Dendritic cell treated with granulocyte-macrophage colony-stimulating factor and Interleukin-4, amounts not matched to agents 40 ng/mL and 50 ng/mL, for 4 days (primary cell): ENCODE data around the gene CA10.

Experiments used
- H3K27ac Mint-ChIP-seq: one replicate; pipeline ENCODE4 v1.8.0; 2022; ENCODE audit warnings: mild to moderate bottlenecking, mixed read lengths
- H3K27me3 Mint-ChIP-seq: one replicate; pipeline ENCODE4 v1.8.0; 2022; ENCODE audit warnings: mild to moderate bottlenecking, mixed read lengths
- H3K36me3 Mint-ChIP-seq: one replicate; pipeline ENCODE4 v1.8.0; 2022; ENCODE audit warnings: low read depth, mixed read lengths
- H3K4me1 Mint-ChIP-seq: one replicate; pipeline ENCODE4 v1.8.0; 2022; ENCODE audit warnings: low read depth, mixed read lengths
- H3K4me3 Mint-ChIP-seq: one replicate; pipeline ENCODE4 v1.8.0; 2022; ENCODE audit warnings: mild to moderate bottlenecking, moderate library complexity, mixed read lengths
- H3K9me3 Mint-ChIP-seq: one replicate; pipeline ENCODE4 v1.8.0; 2022; ENCODE audit warnings: mixed read lengths
- intact Hi-C: fragments of 100-400 bp; cut with micrococcal nuclease; formaldehyde crosslinking; loops from one replicate; pipeline ENCODE4 v1.15.0; 2022

CA10 gene

GRCh38 chr17:51813140-51813783 is 345.3 kb downstream of the CA10 start:
- intact Hi-C loops = no loop called here
- no peaks in the 10 kb centered on the region for H3K36me3 Mint-ChIP-seq
- H3K4me3 Mint-ChIP-seq = no peak overlapping the region
- H3K9me3 Mint-ChIP-seq = no peaks in the 10 kb centered on the region
- no peak overlapping the region for H3K27ac Mint-ChIP-seq
- peaks cover 3% of the 10 kb centered on the region for H3K27me3 Mint-ChIP-seq
- H3K4me1 Mint-ChIP-seq = no peaks in the 10 kb centered on the region

GRCh38 chr17:51807460-51807859 is 351.1 kb downstream of the CA10 start:
- H3K27ac Mint-ChIP-seq = no peak overlapping the region
- no peaks in the 10 kb centered on the region for H3K36me3 Mint-ChIP-seq
- H3K9me3 Mint-ChIP-seq = no peaks in the 10 kb centered on the region
- no peak overlapping the region for H3K4me3 Mint-ChIP-seq
- H3K27me3 Mint-ChIP-seq = peaks cover 3% of the 10 kb centered on the region
- no peaks in the 10 kb centered on the region for H3K4me1 Mint-ChIP-seq
- intact Hi-C loops = no loop called here

- Mint-ChIP-seq H3K27me3 (peaks cover 3% of the 10 kb centered on the region), H3K4me3 (no peak overlapping the region), H3K9me3 (no peaks in the 10 kb centered on the region), H3K36me3 (no peaks in the 10 kb centered on the region), H3K27ac (no peak overlapping the region), H3K4me1 (no peaks in the 10 kb centered on the region)
- intact Hi-C loops = no loop called here
These were observed 352.7 kb downstream of the CA10 start for GRCh38 chr17:51805765-51806164.

GRCh38 chr17:51805185-51805584 is 353.3 kb downstream of the CA10 start:
- H3K9me3 Mint-ChIP-seq = no peaks in the 10 kb centered on the region
- H3K27me3 Mint-ChIP-seq = peaks cover under 1% of the 10 kb centered on the region
- H3K27ac Mint-ChIP-seq = no peak overlapping the region
- H3K4me1 Mint-ChIP-seq = no peaks in the 10 kb centered on the region
- no peak overlapping the region for H3K4me3 Mint-ChIP-seq
- intact Hi-C loops = no loop called here
- H3K36me3 Mint-ChIP-seq = no peaks in the 10 kb centered on the region

- no peak overlapping the region for H3K27ac Mint-ChIP-seq
- H3K4me1 Mint-ChIP-seq = no peaks in the 10 kb centered on the region
- H3K27me3 Mint-ChIP-seq = no peaks in the 10 kb centered on the region
- no peak overlapping the region for H3K4me3 Mint-ChIP-seq
- no peaks in the 10 kb centered on the region for H3K36me3 Mint-ChIP-seq
- H3K9me3 Mint-ChIP-seq = no peaks in the 10 kb centered on the region
- intact Hi-C loops = no loop called here
These were observed 355.4 kb downstream of the CA10 start for GRCh38 chr17:51803161-51803560.

- no peaks in the 10 kb centered on the region for H3K27me3 Mint-ChIP-seq
- H3K4me3 Mint-ChIP-seq = no peak overlapping the region
- no peak overlapping the region for H3K27ac Mint-ChIP-seq
- intact Hi-C loops = no loop called here
- no peaks in the 10 kb centered on the region for H3K4me1 Mint-ChIP-seq
- no peaks in the 10 kb centered on the region for H3K36me3 Mint-ChIP-seq
- H3K9me3 Mint-ChIP-seq = no peaks in the 10 kb centered on the region
These were observed 356.0 kb downstream of the CA10 start for GRCh38 chr17:51802544-51802943.

- H3K4me1 Mint-ChIP-seq = no peaks in the 10 kb centered on the region
- intact Hi-C loops = no loop called here
- no peaks in the 10 kb centered on the region for H3K9me3 Mint-ChIP-seq
- H3K27me3 Mint-ChIP-seq = no peaks in the 10 kb centered on the region
- no peak overlapping the region for H3K27ac Mint-ChIP-seq
- H3K36me3 Mint-ChIP-seq = no peaks in the 10 kb centered on the region
- no peak overlapping the region for H3K4me3 Mint-ChIP-seq
These were observed 356.9 kb downstream of the CA10 start for GRCh38 chr17:51801626-51802025.

GRCh38 chr17:51799981-51800380 is 358.5 kb downstream of the CA10 start:
- intact Hi-C loops = no loop called here
- Mint-ChIP-seq H3K27me3 (no peaks in the 10 kb centered on the region), H3K36me3 (no peaks in the 10 kb centered on the region), H3K9me3 (no peaks in the 10 kb centered on the region), H3K4me3 (no peak overlapping the region), H3K27ac (no peak overlapping the region), H3K4me1 (no peaks in the 10 kb centered on the region)

- intact Hi-C loops = no loop called here
- Mint-ChIP-seq H3K9me3 (no peaks in the 10 kb centered on the region), H3K27me3 (no peaks in the 10 kb centered on the region), H3K36me3 (no peaks in the 10 kb centered on the region), H3K4me1 (no peaks in the 10 kb centered on the region), H3K27ac (no peak overlapping the region), H3K4me3 (no peak overlapping the region)
These were observed 359.3 kb downstream of the CA10 start for GRCh38 chr17:51799240-51799639.

GRCh38 chr17:51797150-51797549 is 361.4 kb downstream of the CA10 start:
- H3K27me3 Mint-ChIP-seq = no peaks in the 10 kb centered on the region
- no peaks in the 10 kb centered on the region for H3K4me1 Mint-ChIP-seq
- H3K27ac Mint-ChIP-seq = no peak overlapping the region
- H3K36me3 Mint-ChIP-seq = no peaks in the 10 kb centered on the region
- H3K9me3 Mint-ChIP-seq = no peaks in the 10 kb centered on the region
- H3K4me3 Mint-ChIP-seq = no peak overlapping the region
- intact Hi-C loops = no loop called here

- Mint-ChIP-seq H3K27ac (no peak overlapping the region), H3K36me3 (no peaks in the 10 kb centered on the region), H3K4me1 (no peaks in the 10 kb centered on the region), H3K9me3 (no peaks in the 10 kb centered on the region), H3K27me3 (no peaks in the 10 kb centered on the region), H3K4me3 (no peak overlapping the region)
- intact Hi-C loops = no loop called here
These were observed 362.5 kb downstream of the CA10 start for GRCh38 chr17:51796026-51796425.

- no peaks in the 10 kb centered on the region for H3K27me3 Mint-ChIP-seq
- H3K4me3 Mint-ChIP-seq = no peak overlapping the region
- no peaks in the 10 kb centered on the region for H3K4me1 Mint-ChIP-seq
- intact Hi-C loops = no loop called here
- H3K9me3 Mint-ChIP-seq = no peaks in the 10 kb centered on the region
- H3K27ac Mint-ChIP-seq = no peak overlapping the region
- no peaks in the 10 kb centered on the region for H3K36me3 Mint-ChIP-seq
These were observed 363.1 kb downstream of the CA10 start for GRCh38 chr17:51795401-51795800.

- intact Hi-C loops = no loop called here
- no peaks in the 10 kb centered on the region for H3K9me3 Mint-ChIP-seq
- no peak overlapping the region for H3K27ac Mint-ChIP-seq
- H3K4me1 Mint-ChIP-seq = no peaks in the 10 kb centered on the region
- no peaks in the 10 kb centered on the region for H3K36me3 Mint-ChIP-seq
- H3K27me3 Mint-ChIP-seq = no peaks in the 10 kb centered on the region
- H3K4me3 Mint-ChIP-seq = no peak overlapping the region
These were observed 364.0 kb downstream of the CA10 start for GRCh38 chr17:51794466-51794865.

GRCh38 chr17:51793686-51794085 is 364.8 kb downstream of the CA10 start:
- no peaks in the 10 kb centered on the region for H3K36me3 Mint-ChIP-seq
- no peaks in the 10 kb centered on the region for H3K9me3 Mint-ChIP-seq
- H3K27ac Mint-ChIP-seq = no peak overlapping the region
- H3K27me3 Mint-ChIP-seq = no peaks in the 10 kb centered on the region
- H3K4me1 Mint-ChIP-seq = no peaks in the 10 kb centered on the region
- H3K4me3 Mint-ChIP-seq = no peak overlapping the region
- intact Hi-C loops = no loop called here

GRCh38 chr17:51778842-51779241 is 379.7 kb downstream of the CA10 start:
- Mint-ChIP-seq H3K27ac (no peak overlapping the region), H3K27me3 (no peaks in the 10 kb centered on the region), H3K9me3 (no peaks in the 10 kb centered on the region), H3K4me1 (no peaks in the 10 kb centered on the region), H3K4me3 (no peak overlapping the region), H3K36me3 (no peaks in the 10 kb centered on the region)
- intact Hi-C loops = no loop called here
